HepG2 (cell line): ENCODE data around the gene GGPS1. TPM values are rescaled to one million over a fixed set of nuclear protein-coding genes. Genes with fewer than 3 reads are reported as not detected.

ENCODE experiments used
- ATF7 ChIP-seq, 2 experiments: fragments of 450-650 bp in 1 of 2; sonication (generic) in 1 of 2; formaldehyde crosslinking in 1 of 2; IDR thresholded peaks; 2 replicates each; pipeline versions ENCODE4 v1.4.0 to v1.6.1; 2016 to 2020; ENCODE audit warnings: antibody characterized with exemption in 1 of 2, mild to moderate bottlenecking in 1 of 2, missing genetic modification reagents in 1 of 2
- CHD2 ChIP-seq: IDR thresholded peaks from 2 replicates; pipeline ENCODE4 v1.6.1; 2011; ENCODE audit warnings: low read depth, low read length, improper control_type of control experiment
- ETV6 ChIP-seq: sonication (generic); formaldehyde crosslinking; conservative IDR thresholded peaks from 2 replicates; pipeline ENCODE4 v1.4.0; 2020; ENCODE audit warnings: missing genetic modification reagents
- FOXJ3 ChIP-seq: sonication (generic); formaldehyde crosslinking; IDR thresholded peaks from 2 replicates; pipeline ENCODE4 v1.4.0; 2020; ENCODE audit warnings: missing genetic modification reagents, mild to moderate bottlenecking, borderline replicate concordance
- GATAD2A ChIP-seq: IDR thresholded peaks from 2 replicates; pipeline ENCODE4 v1.6.1; 2016
- KAT7 ChIP-seq: IDR thresholded peaks from 2 replicates; pipeline ENCODE4 v1.6.1; 2018; ENCODE audit warnings: borderline replicate concordance, missing compliant biosample characterization
- NRL ChIP-seq: sonication (generic); formaldehyde crosslinking; IDR thresholded peaks from 2 replicates; pipeline ENCODE4 v1.5.0; 2020; ENCODE audit warnings: missing genetic modification reagents, mild to moderate bottlenecking, moderate library complexity, borderline replicate concordance
- TBL1XR1 ChIP-seq: fragments of 150-350 bp; IDR thresholded peaks from 2 replicates; pipeline ENCODE4 v1.6.1; 2014; ENCODE audit warnings: borderline replicate concordance, low read length; ENCODE audit not compliant: partially characterized antibody
- ZEB1 ChIP-seq: IDR thresholded peaks from 2 replicates; pipeline ENCODE4 v1.6.1; 2012; ENCODE audit warnings: mild to moderate bottlenecking, low read depth, inconsistent platforms; ENCODE audit not compliant: insufficient replicate concordance
- ZNF251 ChIP-seq: sonication (generic); formaldehyde crosslinking; IDR thresholded peaks from 2 replicates; pipeline ENCODE4 v1.9.0; 2021; ENCODE audit warnings: mild to moderate bottlenecking, missing genetic modification reagents
- ZNF253 ChIP-seq: sonication (generic); formaldehyde crosslinking; IDR thresholded peaks from 2 replicates; pipeline ENCODE4 v1.8.0; 2022; ENCODE audit warnings: mild to moderate bottlenecking, missing genetic modification reagents, borderline replicate concordance
- ZNF318 ChIP-seq: sonication (generic); formaldehyde crosslinking; IDR thresholded peaks from 2 replicates; pipeline ENCODE4 v1.4.0; 2020; ENCODE audit warnings: mild to moderate bottlenecking, missing genetic modification reagents
- ZNF567 ChIP-seq: sonication (generic); formaldehyde crosslinking; IDR thresholded peaks from 2 replicates; pipeline ENCODE4 v1.8.1; 2023; ENCODE audit warnings: mild to moderate bottlenecking, missing genetic modification reagents, borderline replicate concordance
- ZNF749 ChIP-seq: sonication (generic); formaldehyde crosslinking; IDR thresholded peaks from 2 replicates; pipeline ENCODE4 v1.8.0; 2022; ENCODE audit warnings: mild to moderate bottlenecking, missing genetic modification reagents, moderate library complexity, borderline replicate concordance
- ZNF878 ChIP-seq: sonication (generic); formaldehyde crosslinking; IDR thresholded peaks from 2 replicates; pipeline ENCODE4 v1.8.1; 2023; ENCODE audit warnings: mild to moderate bottlenecking, missing genetic modification reagents, moderate library complexity
- polyA plus RNA-seq, 8 experiments: library from polyadenylated mRNA; depleted of rRNA in 3 of 8; stranded (reverse) in 7 of 8; unstranded in 1 of 8; fragments of >200 nt; fragmentation: Illumina TruSeq in 4 of 8; extraction: Trizol in 4 of 8; gene quantifications; 2 replicates each; pipeline versions ENCODE4 v1.2.1 to v1.2.3, GENCODE V29; 2011 to 2016; ENCODE audit warnings: low read depth in 4 of 8, missing spikeins in 1 of 8, mixed read lengths in 1 of 8; ENCODE audit not compliant: insufficient read depth in 1 of 8
- total RNA-seq, 5 experiments: library from RNA; depleted of rRNA; stranded (reverse); fragments of >200 nt; fragmentation: Illumina TruSeq; extraction: Trizol; gene quantifications; 2 replicates each; pipeline ENCODE4 v1.2.3, GENCODE V29; 2016; ENCODE audit warnings: low read depth in 1 of 5
- TF ChIP-seq, protein P1 (sequence below): IDR thresholded peaks from 2 replicates; pipeline ENCODE4 v1.4.0; 2020; ENCODE audit warnings: mild to moderate bottlenecking, missing genetic modification reagents
- TF ChIP-seq, protein P2 (sequence below): sonication (generic); formaldehyde crosslinking; IDR thresholded peaks from 2 replicates; pipeline ENCODE4 v1.9.0; 2021; ENCODE audit warnings: missing genetic modification reagents, borderline replicate concordance

GGPS1 gene
- total and polyA plus RNA-seq, 2 of the 13 experiments (the other 11 are each of a cell fraction or from before 2014, with no cell fraction given): 28.8 to 42.6 TPM

GRCh38 chr1:235295902-235296350 is 32.4 kb upstream of the GGPS1 start (continued):
- TF ChIP-seq, protein P1, sequence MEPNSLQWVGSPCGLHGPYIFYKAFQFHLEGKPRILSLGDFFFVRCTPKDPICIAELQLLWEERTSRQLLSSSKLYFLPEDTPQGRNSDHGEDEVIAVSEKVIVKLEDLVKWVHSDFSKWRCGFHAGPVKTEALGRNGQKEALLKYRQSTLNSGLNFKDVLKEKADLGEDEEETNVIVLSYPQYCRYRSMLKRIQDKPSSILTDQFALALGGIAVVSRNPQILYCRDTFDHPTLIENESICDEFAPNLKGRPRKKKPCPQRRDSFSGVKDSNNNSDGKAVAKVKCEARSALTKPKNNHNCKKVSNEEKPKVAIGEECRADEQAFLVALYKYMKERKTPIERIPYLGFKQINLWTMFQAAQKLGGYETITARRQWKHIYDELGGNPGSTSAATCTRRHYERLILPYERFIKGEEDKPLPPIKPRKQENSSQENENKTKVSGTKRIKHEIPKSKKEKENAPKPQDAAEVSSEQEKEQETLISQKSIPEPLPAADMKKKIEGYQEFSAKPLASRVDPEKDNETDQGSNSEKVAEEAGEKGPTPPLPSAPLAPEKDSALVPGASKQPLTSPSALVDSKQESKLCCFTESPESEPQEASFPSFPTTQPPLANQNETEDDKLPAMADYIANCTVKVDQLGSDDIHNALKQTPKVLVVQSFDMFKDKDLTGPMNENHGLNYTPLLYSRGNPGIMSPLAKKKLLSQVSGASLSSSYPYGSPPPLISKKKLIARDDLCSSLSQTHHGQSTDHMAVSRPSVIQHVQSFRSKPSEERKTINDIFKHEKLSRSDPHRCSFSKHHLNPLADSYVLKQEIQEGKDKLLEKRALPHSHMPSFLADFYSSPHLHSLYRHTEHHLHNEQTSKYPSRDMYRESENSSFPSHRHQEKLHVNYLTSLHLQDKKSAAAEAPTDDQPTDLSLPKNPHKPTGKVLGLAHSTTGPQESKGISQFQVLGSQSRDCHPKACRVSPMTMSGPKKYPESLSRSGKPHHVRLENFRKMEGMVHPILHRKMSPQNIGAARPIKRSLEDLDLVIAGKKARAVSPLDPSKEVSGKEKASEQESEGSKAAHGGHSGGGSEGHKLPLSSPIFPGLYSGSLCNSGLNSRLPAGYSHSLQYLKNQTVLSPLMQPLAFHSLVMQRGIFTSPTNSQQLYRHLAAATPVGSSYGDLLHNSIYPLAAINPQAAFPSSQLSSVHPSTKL (CRISPR knock-in tag): peak; percentile 98
- TF ChIP-seq ZEB1 (no peak), GATAD2A (CRISPR knock-in tag) (peak; percentile 97), ETV6 (CRISPR knock-in tag) (no peak), ZNF878 (no peak), FOXJ3 (peak; percentile 81; the same call in 1 of the 2 replicates), ZNF749 (CRISPR knock-in tag) (no peak), ZNF251 (CRISPR knock-in tag) (no peak), KAT7 (CRISPR knock-in tag) (no peak), ZNF253 (CRISPR knock-in tag) (no peak), ATF7 (IDR thresholded peaks at IDR 0.05) (no peak), ATF7 (CRISPR knock-in tag; IDR thresholded peaks at IDR 0.05) (no peak; the same call in 1 of the 2 replicates), NRL (CRISPR knock-in tag) (no peak), TBL1XR1 (no peak), ZNF567 (CRISPR knock-in tag) (no peak), CHD2 (no peak), ZNF318 (no peak)
- TF ChIP-seq, protein P2, sequence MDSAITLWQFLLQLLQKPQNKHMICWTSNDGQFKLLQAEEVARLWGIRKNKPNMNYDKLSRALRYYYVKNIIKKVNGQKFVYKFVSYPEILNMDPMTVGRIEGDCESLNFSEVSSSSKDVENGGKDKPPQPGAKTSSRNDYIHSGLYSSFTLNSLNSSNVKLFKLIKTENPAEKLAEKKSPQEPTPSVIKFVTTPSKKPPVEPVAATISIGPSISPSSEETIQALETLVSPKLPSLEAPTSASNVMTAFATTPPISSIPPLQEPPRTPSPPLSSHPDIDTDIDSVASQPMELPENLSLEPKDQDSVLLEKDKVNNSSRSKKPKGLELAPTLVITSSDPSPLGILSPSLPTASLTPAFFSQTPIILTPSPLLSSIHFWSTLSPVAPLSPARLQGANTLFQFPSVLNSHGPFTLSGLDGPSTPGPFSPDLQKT (CRISPR knock-in tag): no peak
